WTC11 (cell line): ENCODE measurements around the gene SAP30L.

Source experiments
- ATF2 ChIP-seq: sonication (generic); formaldehyde crosslinking; IDR thresholded peaks from 2 replicates; pipeline ENCODE4 v1.8.1; 2022; ENCODE audit warnings: low read depth, missing genetic modification reagents, borderline replicate concordance
- CTCF ChIP-seq: fragments of 200-600 bp; IDR thresholded peaks from 2 replicates; pipeline ENCODE4 v1.8.0; 2022; ENCODE audit warnings: antibody characterized with exemption
- E2F4 ChIP-seq: sonication (generic); formaldehyde crosslinking; IDR thresholded peaks from 2 replicates; pipeline ENCODE4 v1.8.1; 2022; ENCODE audit warnings: low read depth, mild to moderate bottlenecking, moderate library complexity, missing genetic modification reagents, borderline replicate concordance
- FOXJ3 ChIP-seq: sonication (generic); formaldehyde crosslinking; IDR thresholded peaks from 2 replicates; pipeline ENCODE4 v1.9.0; 2021; ENCODE audit warnings: missing genetic modification reagents, mild to moderate bottlenecking, borderline replicate concordance
- NFYB ChIP-seq: sonication (generic); formaldehyde crosslinking; conservative IDR thresholded peaks from 2 replicates; pipeline ENCODE4 v1.8.0; 2022; ENCODE audit warnings: low read depth, missing genetic modification reagents
- ZNF671 ChIP-seq: fragments of 250-450 bp; sonication (Bioruptor Pico); IDR thresholded peaks from 2 replicates; pipeline ENCODE4 v1.8.0; 2021; ENCODE audit warnings: mild to moderate bottlenecking
- TF ChIP-seq, protein P1 (sequence below): sonication (generic); formaldehyde crosslinking; IDR thresholded peaks from 2 replicates; pipeline ENCODE4 v1.8.0; 2022; ENCODE audit warnings: mild to moderate bottlenecking, missing genetic modification reagents

GRCh38 chr5:154494036-154494435 is 48.2 kb downstream of the SAP30L start:
- TF ChIP-seq CTCF (no peak), NFYB (CRISPR knock-in tag) (no peak), ATF2 (no peak), E2F4 (no peak), FOXJ3 (no peak), ZNF671 (CRISPR knock-in tag) (no peak)
- TF ChIP-seq, protein P1, sequence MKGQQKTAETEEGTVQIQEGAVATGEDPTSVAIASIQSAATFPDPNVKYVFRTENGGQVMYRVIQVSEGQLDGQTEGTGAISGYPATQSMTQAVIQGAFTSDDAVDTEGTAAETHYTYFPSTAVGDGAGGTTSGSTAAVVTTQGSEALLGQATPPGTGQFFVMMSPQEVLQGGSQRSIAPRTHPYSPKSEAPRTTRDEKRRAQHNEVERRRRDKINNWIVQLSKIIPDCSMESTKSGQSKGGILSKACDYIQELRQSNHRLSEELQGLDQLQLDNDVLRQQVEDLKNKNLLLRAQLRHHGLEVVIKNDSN (CRISPR knock-in tag), result no peak
